Stimulated activated CD8-positive, alpha-beta memory T cell treated with anti-CD3 and anti-CD28 coated beads, Interleukin-4, amount 100 ng/mL, for 1 hour (primary cell): ENCODE measurements around the gene PPP1CA.
A peak's percentile ranks its signal among the peaks of the same experiment; 100 is the strongest.
"Not testable (repeated sequence)": the region's sequence is repeated elsewhere in the genome, so short reads cannot be mapped to it uniquely, and the experiment has no call there.

ENCODE experiments used
- DNase-seq, 2 donors: peaks; one replicate each; pipeline ENCODE4 v3.0.0-alpha.2; 2020; ENCODE audit warnings: low read depth in 2 of 2, low spot score in 1 of 2

PPP1CA gene

GRCh38 chr11:67404515-67405195 is 3.0 kb upstream of the PPP1CA start:
- no peak for DNase-seq

GRCh38 chr11:67403085-67403484 is 1.4 kb upstream of the PPP1CA start:
- DNase-seq, result not testable (repeated sequence)

- DNase-seq, result not testable (repeated sequence)
These were observed 658 bp upstream of the PPP1CA start for GRCh38 chr11:67402192-67402839.

DNA sequence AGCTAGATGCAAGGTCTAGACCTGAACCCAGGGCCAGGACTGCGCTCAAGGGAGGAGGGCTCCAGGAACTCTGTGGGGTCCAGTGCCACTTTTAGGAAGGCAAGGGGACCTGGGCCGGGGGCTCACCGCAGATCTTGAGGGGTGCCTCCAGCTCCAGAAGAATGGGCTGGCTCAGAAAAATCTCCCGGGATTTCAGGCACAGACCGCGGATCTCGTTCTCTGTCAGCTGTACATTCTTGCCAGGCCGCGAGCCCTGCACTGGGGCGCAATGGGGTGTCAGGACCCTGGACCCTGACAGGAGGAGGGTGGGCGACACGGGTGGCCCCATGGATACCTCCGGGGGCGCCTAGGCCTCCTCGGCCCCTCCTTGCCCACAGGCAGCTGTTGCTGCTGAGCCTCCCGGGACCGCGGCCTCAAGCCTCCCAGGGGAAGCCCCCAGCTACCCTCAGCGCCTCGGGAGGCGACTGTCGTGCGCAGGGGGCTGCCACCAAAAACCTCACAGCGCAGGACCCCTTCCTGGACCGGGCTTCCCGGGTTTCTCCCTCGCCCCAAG is 640 bp downstream of the PPP1CA start:
- DNase-seq, result no peak

GRCh38 chr11:67400251-67400941 is 1.3 kb downstream of the PPP1CA start:
- DNase-seq, result no peak

DNA sequence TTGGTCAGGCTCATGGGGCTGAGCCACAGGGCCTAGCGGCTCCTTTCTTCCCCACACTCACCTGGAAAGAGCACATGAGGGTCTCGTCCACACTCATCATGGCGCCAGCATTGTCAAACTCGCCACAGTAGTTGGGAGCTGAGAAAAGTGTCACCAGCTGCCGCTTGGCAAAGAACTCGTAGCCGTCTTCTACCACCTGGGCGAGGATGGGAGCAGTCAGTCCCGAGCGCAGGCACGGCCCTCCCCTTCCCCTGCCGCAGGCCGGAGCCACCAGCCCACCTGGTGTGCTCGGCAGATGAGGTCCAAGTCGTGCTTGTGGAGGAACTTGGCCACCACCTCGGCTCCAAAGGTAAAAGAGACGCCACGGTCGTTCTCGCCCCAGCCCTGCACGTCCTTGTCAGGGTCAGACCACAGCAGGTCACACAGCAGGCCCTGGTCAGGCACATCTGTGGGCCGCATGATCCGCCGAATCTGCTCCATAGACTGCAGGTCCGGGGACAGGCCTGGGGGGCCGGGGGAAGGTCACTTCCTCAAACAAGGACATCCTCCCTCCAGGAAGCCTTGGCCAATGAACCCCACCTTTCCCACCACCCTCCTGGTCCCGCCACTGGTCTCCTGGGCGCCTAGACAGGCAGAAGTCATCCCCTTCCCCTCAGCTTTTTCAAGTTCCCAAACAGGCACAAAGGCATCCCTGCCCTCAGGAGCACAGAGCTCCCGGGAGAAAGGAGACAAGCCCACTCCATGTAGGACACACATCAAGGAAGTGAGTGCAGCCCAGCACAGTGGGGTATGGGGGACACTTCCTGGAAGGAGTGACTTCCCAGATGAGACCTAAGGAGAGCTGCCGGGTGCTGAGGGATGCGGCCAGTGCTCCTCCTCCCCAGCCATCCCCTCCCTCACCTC is 2.7 kb downstream of the PPP1CA start:
- no peak for DNase-seq

- DNase-seq, result no peak
These were observed 3.5 kb downstream of the PPP1CA start for GRCh38 chr11:67397986-67398660.

DNA sequence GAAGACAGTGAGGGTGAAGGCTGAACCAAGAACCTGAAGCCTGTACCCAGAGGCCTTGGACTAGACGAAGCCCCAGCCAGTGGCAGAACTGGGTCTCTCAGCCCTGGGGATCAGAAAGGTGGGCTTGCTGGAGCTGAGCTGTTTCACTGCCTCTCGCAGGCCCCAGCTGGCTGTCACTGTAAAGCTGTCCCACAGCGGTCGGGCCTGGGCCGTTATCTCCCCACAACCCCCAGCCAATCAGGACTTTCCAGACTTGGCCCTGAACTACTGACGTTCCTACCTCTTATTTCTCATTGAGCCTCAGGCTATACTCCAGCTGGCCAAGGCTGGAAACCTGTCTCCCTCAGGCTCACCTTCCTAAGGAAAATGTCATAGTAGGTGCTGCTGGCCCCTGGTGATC is 4.1 kb downstream of the PPP1CA start:
- DNase-seq, result no peak

- no peak for DNase-seq
These were observed 4.9 kb downstream of the PPP1CA start for GRCh38 chr11:67396587-67397389.

DNA sequence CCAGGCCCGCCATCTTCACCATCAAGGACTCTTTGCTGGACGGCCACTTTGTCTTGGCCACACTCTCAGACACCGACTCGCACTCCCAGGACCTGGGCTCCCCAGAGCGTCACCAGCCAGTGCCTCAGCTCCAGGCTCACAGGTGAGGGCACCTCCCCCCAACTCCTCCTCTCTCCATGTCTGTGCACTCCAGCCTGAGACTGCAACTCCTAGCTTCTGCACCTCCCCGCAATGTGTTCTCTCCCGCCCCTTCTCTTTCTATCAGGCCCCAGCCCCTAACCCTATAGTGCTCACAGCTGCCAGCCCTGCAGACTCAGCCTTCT is 5.4 kb downstream of the PPP1CA start:
- no peak for DNase-seq

DNA sequence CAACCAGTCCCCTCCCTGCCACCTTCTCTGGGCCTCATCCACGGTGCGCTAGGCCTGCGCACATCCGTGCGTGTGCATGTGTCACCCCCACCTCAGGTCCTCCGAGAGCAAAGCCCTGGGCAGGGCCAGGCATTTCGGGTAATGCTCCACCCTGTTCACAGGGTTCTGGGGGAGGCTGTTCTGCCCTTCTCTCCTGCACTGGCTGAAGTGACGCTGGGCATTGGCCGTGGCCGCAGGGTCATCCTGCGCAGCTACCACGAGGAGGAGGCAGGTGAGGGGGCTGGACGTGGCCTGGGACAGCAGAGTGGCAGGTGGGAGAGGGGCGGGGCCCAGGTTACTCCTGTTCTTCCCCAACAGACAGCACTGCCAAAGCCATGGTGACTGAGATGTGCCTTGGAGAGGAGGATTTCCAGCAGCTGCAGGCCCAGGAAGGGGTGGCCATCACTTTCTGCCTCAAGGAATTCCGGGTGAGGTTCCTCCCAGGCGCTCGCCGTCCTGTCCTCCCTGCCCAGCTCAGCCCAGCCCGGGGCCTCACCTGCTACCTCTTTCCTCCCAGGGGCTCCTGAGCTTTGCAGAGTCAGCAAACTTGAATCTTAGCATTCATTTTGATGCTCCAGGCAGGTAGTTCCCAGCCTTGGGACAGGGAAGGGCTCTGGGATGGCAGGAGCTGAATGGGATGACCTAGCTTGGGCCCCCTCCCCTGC is 6.0 kb downstream of the PPP1CA start:
- DNase-seq, result no peak

GRCh38 chr11:67393990-67394389 is 7.7 kb downstream of the PPP1CA start:
- no peak for DNase-seq

GRCh38 chr11:67393437-67393836 is 8.2 kb downstream of the PPP1CA start:
- no peak for DNase-seq

GRCh38 chr11:67392183-67392715 is 9.4 kb downstream of the PPP1CA start:
- no peak for DNase-seq

GRCh38 chr11:67391304-67392182 is 10.1 kb downstream of the PPP1CA start, which contains the start of gene RAD9A:
TSS of gene RAD9A (plus strand) at chr11:67391986. CDS start at chr11:67392045, 59 bp downstream.
- peak; percentile 85 to 88 for DNase-seq

- DNase-seq, result no peak
These were observed 10.7 kb downstream of the PPP1CA start for GRCh38 chr11:67390947-67391303.

DNA sequence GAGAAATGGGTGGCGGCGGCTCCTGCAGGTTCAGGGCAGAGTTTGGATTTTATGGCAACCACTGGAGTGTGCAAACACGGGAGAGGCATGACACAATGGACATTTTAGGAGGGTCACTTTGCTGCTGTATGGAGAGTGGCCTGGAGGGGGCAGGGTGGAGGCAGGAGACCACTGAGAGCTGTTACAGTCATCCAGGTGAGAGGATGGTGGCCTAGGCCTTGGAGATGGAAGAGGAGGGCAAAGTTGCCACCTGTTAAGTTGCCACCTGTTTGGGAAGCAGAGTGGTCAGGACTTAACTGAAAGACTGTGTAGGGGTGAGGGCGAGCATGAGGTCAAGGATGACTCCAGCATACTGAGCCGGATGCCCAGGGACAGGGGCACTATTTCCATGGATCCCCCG is 12.2 kb downstream of the PPP1CA start:
- no peak for DNase-seq

DNA sequence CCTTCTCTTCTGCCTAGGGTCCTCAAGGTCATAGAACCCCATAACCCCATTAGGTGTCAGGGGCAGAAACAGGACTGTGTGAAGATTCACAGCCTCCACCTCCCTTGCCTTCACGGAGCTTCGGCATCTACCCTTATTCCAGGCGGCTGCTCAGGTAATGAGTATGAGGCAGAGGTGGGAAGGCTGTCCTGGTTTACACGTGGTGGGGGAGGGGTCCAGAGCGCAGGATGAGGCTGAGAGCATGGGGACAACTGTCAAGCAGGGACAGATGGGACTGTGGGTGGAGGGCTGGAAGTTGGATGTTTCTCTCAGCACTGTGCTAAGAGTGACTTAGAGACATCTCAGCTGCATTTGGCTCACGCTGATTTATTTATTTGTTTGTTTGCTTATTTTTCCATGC is 14.1 kb downstream of the PPP1CA start:
- DNase-seq, result no peak
